Liver (tissue), 9 donors: ENCODE data around the gene PPM1N. TPM values are rescaled to one million over a fixed set of nuclear protein-coding genes. Genes with fewer than 3 reads are reported as not detected.

ENCODE experiments used
- DNase-seq: peaks from one replicate; pipeline ENCODE4 v3.0.0-alpha.2; 2017; ENCODE audit warnings: low spot score
- H3K27ac ChIP-seq, 2 donors: one replicate each; pipeline ENCODE4 v1.7.0; 2013; ENCODE audit warnings: inconsistent platforms in 2 of 2, low read length in 2 of 2, control low read depth in 1 of 2, low read depth in 1 of 2, mild to moderate bottlenecking in 1 of 2
- H3K27me3 ChIP-seq, 4 donors: one replicate each; pipeline versions ENCODE4 v1.6.1 to v1.7.0; 2013; ENCODE audit warnings: low read length in 3 of 4, inconsistent platforms in 1 of 4, mild to moderate bottlenecking in 1 of 4, moderate library complexity in 1 of 4; ENCODE audit not compliant: control insufficient read depth in 4 of 4, insufficient read depth in 4 of 4
- H3K36me3 ChIP-seq, 4 donors: one replicate each; pipeline versions ENCODE4 v1.6.1 to v1.7.0; 2013; ENCODE audit warnings: low read length in 3 of 4, mild to moderate bottlenecking in 3 of 4, low read depth in 1 of 4, moderate library complexity in 1 of 4; ENCODE audit not compliant: control insufficient read depth in 4 of 4, insufficient read depth in 3 of 4
- H3K4me1 ChIP-seq, 4 donors: one replicate each; pipeline versions ENCODE4 v1.6.1 to v1.7.0; 2013; ENCODE audit warnings: low read length in 3 of 4, mild to moderate bottlenecking in 3 of 4, moderate library complexity in 1 of 4; ENCODE audit not compliant: control insufficient read depth in 4 of 4, insufficient read depth in 4 of 4
- H3K4me3 ChIP-seq, 3 donors: one replicate each; pipeline versions ENCODE4 v1.6.1 to v1.7.0; 2013; ENCODE audit warnings: low read length in 3 of 3, control low read depth in 1 of 3, low read depth in 1 of 3, mild to moderate bottlenecking in 1 of 3
- H3K9ac ChIP-seq, 2 donors: one replicate each; pipeline ENCODE4 v1.7.0; 2013; ENCODE audit warnings: low read length in 2 of 2, mild to moderate bottlenecking in 2 of 2, moderate library complexity in 2 of 2, control low read depth in 1 of 2, low read depth in 1 of 2
- H3K9me3 ChIP-seq, 4 donors: one replicate each; pipeline versions ENCODE4 v1.6.1 to v1.7.0; 2013; ENCODE audit warnings: low read length in 3 of 4; ENCODE audit not compliant: control insufficient read depth in 4 of 4
- ATF3 ChIP-seq: IDR thresholded peaks from 2 replicates; pipeline ENCODE4 v1.6.1; 2016; ENCODE audit warnings: antibody characterized with exemption
- CTCF ChIP-seq: fragments of 150-350 bp; IDR thresholded peaks from 2 replicates; pipeline ENCODE4 v1.5.1; 2017; ENCODE audit warnings: improper control_type of control experiment, low read depth, low read length; ENCODE audit not compliant: missing input control
- FOXA1 ChIP-seq: IDR thresholded peaks from 2 replicates; pipeline ENCODE4 v1.6.1; 2016; ENCODE audit warnings: antibody characterized with exemption
- FOXA2 ChIP-seq: IDR thresholded peaks from 2 replicates; pipeline ENCODE4 v1.6.1; 2016; ENCODE audit warnings: antibody characterized with exemption
- GABPA ChIP-seq, 2 donors: IDR thresholded peaks in 1 of 2; conservative IDR thresholded peaks in 1 of 2; 2 replicates each; pipeline ENCODE4 v1.6.1; 2016; ENCODE audit warnings: antibody characterized with exemption in 2 of 2, mild to moderate bottlenecking in 1 of 2, moderate library complexity in 1 of 2
- HNF4A ChIP-seq, 2 donors: conservative IDR thresholded peaks; 2 replicates each; pipeline ENCODE4 v1.6.1; 2016; ENCODE audit warnings: antibody characterized with exemption in 2 of 2, mild to moderate bottlenecking in 2 of 2
- HNF4G ChIP-seq: IDR thresholded peaks from 2 replicates; pipeline ENCODE4 v1.6.1; 2016; ENCODE audit warnings: antibody characterized with exemption
- JUND ChIP-seq, 2 donors: IDR thresholded peaks; 2 replicates each; pipeline ENCODE4 v1.6.1; 2016; ENCODE audit warnings: antibody characterized with exemption in 2 of 2
- MAX ChIP-seq: IDR thresholded peaks from 2 replicates; pipeline ENCODE4 v1.6.1; 2016; ENCODE audit warnings: antibody characterized with exemption
- NR2F2 ChIP-seq: IDR thresholded peaks from 2 replicates; pipeline ENCODE4 v1.6.1; 2016; ENCODE audit warnings: antibody characterized with exemption
- RAD21 ChIP-seq, 2 donors: IDR thresholded peaks; 2 replicates each; pipeline ENCODE4 v1.6.1; 2016; ENCODE audit warnings: antibody characterized with exemption in 2 of 2, mild to moderate bottlenecking in 2 of 2
- REST ChIP-seq: IDR thresholded peaks from 2 replicates; pipeline ENCODE4 v1.6.1; 2016; ENCODE audit warnings: antibody characterized with exemption, mild to moderate bottlenecking
- RXRA ChIP-seq, 2 donors: IDR thresholded peaks; 2 replicates each; pipeline ENCODE4 v1.6.1; 2017 to 2018; ENCODE audit warnings: antibody characterized with exemption in 2 of 2, mild to moderate bottlenecking in 1 of 2
- SP1 ChIP-seq: IDR thresholded peaks from 2 replicates; pipeline ENCODE4 v1.6.1; 2018; ENCODE audit warnings: antibody characterized with exemption, mild to moderate bottlenecking
- TAF1 ChIP-seq: conservative IDR thresholded peaks from 2 replicates; pipeline ENCODE4 v1.6.1; 2016; ENCODE audit warnings: antibody characterized with exemption, mild to moderate bottlenecking
- YY1 ChIP-seq: IDR thresholded peaks from 2 replicates; pipeline ENCODE4 v1.6.1; 2016; ENCODE audit warnings: antibody characterized with exemption, mild to moderate bottlenecking
- ZBTB33 ChIP-seq: IDR thresholded peaks from 2 replicates; pipeline ENCODE4 v1.6.1; 2016; ENCODE audit warnings: antibody characterized with exemption
- WGBS: extraction: QIAGEN DNeasy Blood & Tissue Kit; methylation state at CpG from one replicate; pipeline ENCODE4 v1.1.7; 2013; 5-methylcytosine and 5-hydroxymethylcytosine counted together
- polyA plus RNA-seq, 2 donors: library from polyadenylated mRNA; stranded (reverse) in 1 of 2; unstranded in 1 of 2; fragments of 200-250 nt in 1 of 2; fragments of >200 nt in 1 of 2; fragmentation: Nextera tagmentation in 1 of 2; extraction: Ambion mirVana in 1 of 2; gene quantifications; one replicate each; pipeline versions ENCODE4 v1.2.1 to v1.2.3, GENCODE V29; 2013 to 2015
- total RNA-seq, 2 donors: library from RNA; depleted of rRNA; stranded (reverse); fragments of >200 nt; gene quantifications; one replicate each; pipeline ENCODE4 v1.2.3, GENCODE V29; 2014
- donor health status: healthy.
- donor health status: healthy.
- donor health status: healthy.
- donor health status: healthy.
- donor health status: healthy.

The PPM1N gene
- total and polyA plus RNA-seq, 4 donors = 0.17 to 1.5 (median 0.47) TPM

- WGBS = 44% methylated on average over 5 of the region's 5 CpGs
- TF ChIP-seq RXRA (IDR thresholded peaks at IDR 0.05) (no peak), CTCF (no peak), FOXA1 (no peak), YY1 (no peak), MAX (no peak), ZBTB33 (no peak), FOXA2 (no peak), SP1 (no peak), RAD21 (IDR thresholded peaks at IDR 0.05) (no peak), ATF3 (no peak), REST (no peak), HNF4G (no peak), HNF4A (conservative IDR thresholded peaks at IDR 0.05) (no peak), GABPA (IDR thresholded peaks at IDR 0.05 in 1 of 2, conservative IDR thresholded peaks at IDR 0.05 in 1 of 2) (no peak), TAF1 (no peak), NR2F2 (no peak)
- H3K4me1 ChIP-seq = peaks cover 0 to 15% (median 8%) of the 10 kb centered on the region in 4 donors
- no peak overlapping the region for H3K27ac ChIP-seq
- H3K9ac ChIP-seq = no peak overlapping the region
- H3K27me3 ChIP-seq = peaks cover 0 to 3% (median under 1%) of the 10 kb centered on the region in 4 donors
- no peak overlapping the region for H3K4me3 ChIP-seq
- no peak for DNase-seq
- H3K9me3 ChIP-seq = no peaks in the 10 kb centered on the region
- H3K36me3 ChIP-seq = no peaks in the 10 kb centered on the region
Observed at GRCh38 chr19:45476304-45476703, 21.9 kb upstream of the PPM1N start.

GRCh38 chr19:45477186-45477585 lies 21.1 kb upstream of the PPM1N start:
- no peaks in the 10 kb centered on the region for H3K36me3 ChIP-seq
- no peak overlapping the region for H3K9ac ChIP-seq
- peaks cover 0 to 12% (median 6%) of the 10 kb centered on the region in 4 donors for H3K4me1 ChIP-seq
- no peaks in the 10 kb centered on the region for H3K9me3 ChIP-seq
- no peak for DNase-seq
- H3K27ac ChIP-seq = no peak overlapping the region
- no peak overlapping the region for H3K4me3 ChIP-seq
- H3K27me3 ChIP-seq = peaks cover 0 to 3% (median 0%) of the 10 kb centered on the region in 4 donors
- WGBS = 46% methylated on average over 5 of the region's 5 CpGs
- TF ChIP-seq JUND (IDR thresholded peaks at IDR 0.05) (no peak), MAX (no peak), TAF1 (no peak), FOXA1 (no peak), HNF4A (conservative IDR thresholded peaks at IDR 0.05) (no peak), CTCF (no peak), HNF4G (no peak), GABPA (IDR thresholded peaks at IDR 0.05 in 1 of 2, conservative IDR thresholded peaks at IDR 0.05 in 1 of 2) (no peak), RAD21 (IDR thresholded peaks at IDR 0.05) (no peak), REST (no peak)
